T1000 (cell line): Measurements from ENCODE around the gene LINS1.
"Not testable (repeated sequence)": the region's sequence is repeated elsewhere in the genome, so short reads cannot be mapped to it uniquely, and the experiment has no call there.

Experiments used
- DNase-seq: peaks from one replicate; lab custom pipeline; 2025; ENCODE audit warnings: mixed read lengths; lab: John Stamatoyannopoulos, UW

LINS1 gene

DNA sequence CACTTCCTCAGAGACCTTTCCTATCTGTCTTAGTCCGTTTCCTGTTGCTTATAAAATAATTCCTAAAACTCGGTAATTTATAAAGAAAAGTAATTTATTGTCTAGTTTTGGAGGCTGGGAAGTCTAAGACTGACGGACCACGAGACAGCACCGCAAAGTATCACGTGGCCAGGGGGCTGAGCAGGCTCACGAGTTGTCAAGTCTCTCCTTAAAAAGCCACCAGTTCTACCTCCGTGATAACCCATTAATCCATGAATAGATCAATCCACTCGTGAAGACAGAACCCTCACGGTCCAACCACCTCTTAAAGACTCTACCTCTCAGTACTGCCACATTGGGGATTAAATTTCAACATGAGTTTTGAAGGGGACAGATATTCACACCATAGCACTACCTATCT, 821 bp downstream of the LINS1 start:
- DNase-seq = no peak

DNA sequence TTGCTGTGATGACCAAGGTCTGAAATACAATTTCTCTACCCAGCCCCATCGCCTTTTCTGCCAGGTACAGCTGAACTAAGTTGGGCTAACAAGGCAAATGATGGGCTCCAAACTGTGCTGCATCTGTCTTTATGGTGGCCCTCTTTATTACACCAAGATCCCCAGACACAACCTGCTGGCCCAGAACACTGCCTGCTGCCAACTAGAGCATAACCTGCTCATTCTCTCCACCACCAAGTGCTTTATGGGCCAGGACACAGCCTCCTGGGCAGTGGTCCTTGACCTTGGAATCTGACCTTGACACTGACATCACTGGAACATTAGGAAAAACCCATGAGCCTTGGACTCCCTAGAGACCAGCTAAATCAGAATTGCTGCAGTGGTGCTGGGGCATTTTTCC, 3.3 kb downstream of the LINS1 start:
- no peak for DNase-seq

DNA sequence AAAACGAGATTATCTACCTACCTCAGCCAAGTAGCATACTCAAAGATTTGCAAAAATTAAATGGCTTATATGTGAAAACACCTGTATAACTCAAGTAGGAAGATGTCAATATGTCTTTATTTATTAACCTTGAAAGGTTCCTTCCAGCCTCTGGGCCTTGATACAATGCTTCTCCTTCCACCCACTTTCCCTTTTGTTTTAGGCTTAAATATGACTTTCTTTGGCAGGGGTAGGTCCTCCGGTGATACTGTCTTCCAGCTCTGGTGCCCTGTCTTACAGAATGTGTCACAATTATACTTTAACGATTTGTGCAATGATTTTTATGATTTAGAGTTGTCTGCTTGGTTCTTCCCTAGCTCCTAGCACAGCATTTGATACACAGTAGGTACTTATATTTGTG, 4.1 kb downstream of the LINS1 start:
- no peak for DNase-seq

DNA sequence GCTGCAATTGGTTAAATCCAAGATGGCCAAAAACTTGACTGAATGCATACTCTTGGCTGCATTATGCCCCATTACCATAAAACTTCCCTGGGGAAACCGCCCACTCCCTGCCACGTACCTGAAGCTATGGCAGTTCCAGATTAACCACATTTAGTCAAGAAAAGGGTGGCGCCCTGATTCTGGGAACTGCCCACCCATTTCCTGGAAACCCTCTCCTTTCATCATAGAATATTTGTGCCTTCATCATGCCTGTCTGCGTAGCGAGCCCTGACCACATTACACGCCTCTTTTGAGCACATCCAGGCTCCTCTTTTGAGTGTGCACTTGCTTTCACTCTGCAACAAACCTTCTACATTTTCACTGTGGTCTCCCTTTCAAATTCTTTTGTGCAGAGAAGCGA, 5.2 kb downstream of the LINS1 start:
- DNase-seq = no peak

DNA sequence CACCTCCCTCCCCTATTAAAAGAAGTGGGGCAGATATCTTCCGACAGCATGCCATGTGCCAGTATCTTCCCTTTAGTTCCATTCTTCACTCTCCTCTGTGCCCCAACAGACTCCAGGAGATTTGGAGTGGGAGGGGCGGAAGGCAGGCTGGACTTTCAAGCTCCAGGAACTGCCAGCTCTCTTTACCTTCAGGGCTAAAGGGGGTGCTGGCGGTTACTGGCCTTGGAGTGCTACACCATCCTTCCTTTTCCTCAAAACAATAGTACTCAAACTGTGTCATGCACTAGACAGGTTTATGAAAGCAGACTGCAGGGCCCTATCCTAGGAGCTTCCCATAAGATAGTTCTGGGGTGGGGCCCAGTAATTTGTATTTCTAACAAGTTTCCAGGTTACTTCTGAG, 6.0 kb downstream of the LINS1 start:
- DNase-seq = no peak

DNA sequence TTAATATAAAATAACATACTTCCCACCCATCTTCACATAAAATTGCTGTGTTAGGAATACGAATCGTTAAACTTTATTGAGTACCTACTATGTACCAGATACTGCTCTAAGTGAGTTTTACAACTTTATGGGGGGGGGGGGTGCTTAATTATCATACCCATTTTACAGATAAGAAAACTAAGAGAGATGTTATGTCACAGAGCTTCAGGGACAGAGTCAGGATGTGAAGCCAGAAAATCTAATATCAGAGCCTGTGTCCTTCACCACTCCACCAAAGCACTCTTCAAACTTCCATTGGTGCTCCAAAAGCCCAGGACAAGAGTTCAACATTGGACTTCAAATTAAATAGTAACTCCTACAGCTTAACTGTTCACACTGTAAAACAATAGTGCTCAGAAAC, 8.6 kb downstream of the LINS1 start:
- no peak for DNase-seq

DNA sequence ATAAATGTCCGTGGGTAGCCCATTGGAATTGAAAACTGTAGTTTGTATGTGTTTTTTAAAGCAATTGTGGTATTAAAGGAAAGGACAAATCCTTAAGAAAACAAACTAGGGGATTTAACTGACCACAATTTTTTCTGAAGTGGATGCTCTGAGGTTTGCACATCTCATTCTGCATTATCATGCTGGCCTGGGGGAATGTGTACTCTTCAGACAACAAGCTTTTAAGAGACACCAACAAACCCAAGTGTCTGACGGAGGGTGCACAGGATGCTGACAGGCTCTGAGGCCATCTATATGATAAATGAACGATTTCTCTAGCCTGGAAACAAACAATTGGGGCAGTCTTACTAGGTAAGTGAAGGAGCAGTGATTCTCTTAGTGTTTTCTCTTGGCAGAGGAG, 9.1 kb downstream of the LINS1 start:
- peak; percentile 19 for DNase-seq

DNA sequence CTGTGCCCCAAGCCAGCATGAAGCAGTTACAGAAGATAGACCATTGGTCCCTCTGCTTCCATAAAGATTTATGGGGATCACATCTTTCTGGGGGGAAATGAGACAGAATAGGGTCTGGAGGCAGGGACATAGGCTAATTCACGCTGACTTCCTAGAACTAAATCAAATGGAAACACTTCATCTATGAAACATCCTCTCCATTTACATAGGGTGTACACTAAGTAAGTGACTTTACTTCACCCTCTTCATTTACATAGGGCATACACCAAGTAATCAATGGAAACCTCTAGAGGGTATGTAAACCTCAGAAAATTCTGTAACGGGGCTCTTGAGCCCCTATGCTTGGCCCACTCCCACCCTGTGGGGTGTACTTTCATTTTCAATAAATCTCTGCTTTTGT, 10.1 kb downstream of the LINS1 start:
- DNase-seq = no peak

DNA sequence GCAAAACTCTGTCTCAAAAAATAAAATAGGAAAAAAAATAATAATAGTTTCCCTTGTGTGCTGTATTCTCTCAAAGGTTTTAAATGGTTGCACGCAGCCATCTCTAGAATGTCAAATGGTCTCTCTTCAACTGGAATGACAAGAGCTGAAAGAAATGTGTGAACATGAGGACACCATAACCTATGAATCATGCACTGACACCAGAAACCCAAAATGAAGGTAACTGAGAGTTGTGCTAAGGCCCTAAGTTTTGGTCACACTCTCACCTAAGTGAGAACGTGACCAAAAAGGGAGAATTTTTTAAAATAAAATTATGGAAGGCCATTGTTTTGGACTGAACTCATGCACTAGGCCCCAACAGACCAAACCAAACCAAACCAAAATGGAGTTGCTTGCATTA, 10.8 kb downstream of the LINS1 start:
- not testable (repeated sequence) for DNase-seq

DNA sequence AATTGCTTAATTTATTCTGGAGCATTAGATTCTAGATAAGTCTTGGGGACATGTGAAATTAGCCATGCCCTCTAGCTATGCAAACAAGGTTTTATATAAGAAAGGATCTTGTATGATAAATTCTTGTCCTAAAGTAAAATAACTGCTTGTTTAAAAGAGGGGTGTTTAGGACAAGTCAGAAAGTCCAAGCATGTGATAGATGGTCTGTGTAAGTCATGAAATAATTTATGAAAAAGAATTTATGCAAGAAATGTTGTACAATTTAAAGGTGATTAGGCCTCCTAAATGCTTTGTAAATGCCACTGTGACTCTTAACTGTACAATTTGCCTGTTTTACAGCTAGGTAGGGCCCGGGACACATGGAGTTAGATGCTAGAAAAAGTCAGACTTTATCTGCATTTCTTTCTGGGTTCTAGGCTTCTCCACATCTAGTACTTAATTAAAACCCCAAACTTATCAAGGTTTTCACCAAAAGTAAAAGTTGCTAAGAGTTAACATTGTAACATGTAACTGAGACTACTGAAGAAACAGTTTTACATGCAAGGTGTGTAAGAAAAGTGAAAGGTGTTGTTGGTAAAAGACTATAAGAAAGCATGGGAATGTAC, 13.2 kb downstream of the LINS1 start:
- no peak for DNase-seq

DNA sequence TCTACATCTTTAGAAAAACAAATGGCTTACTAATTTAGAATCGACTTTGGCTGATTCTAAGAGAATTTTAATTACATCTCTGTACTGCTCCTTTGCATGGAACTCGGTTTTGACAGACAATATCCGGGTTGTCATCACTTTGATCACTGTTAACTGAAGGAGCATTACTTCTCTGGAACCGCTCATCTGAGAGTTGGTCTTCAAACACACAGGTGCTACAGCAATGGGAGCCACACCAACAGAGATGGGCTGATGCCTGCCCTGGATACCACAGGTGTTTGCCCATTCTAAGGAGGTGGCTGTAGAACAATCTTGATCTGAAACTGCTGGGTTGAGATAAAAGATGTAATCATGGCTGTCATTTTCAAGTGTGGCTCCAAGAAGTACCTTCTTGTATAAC, 21.6 kb downstream of the LINS1 start:
- DNase-seq = no peak

DNA sequence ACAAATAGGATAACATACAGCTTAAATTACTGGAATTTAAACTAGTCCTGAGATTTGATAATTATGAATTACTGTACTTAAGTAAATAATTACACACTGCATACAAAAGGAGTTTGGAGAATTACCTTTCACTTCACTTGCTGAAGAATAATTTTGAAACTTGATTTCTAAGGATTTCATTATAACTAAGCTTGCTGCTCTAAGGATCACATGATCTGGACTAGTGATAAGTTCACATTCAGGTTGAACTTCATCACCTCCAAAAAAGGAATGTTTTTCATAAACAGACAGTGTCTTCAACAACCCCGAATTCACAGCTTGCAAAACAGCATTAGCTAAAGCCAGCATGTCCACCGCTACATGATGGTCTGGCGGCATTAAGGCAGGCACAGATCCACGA, 28.5 kb downstream of the LINS1 start:
- no peak for DNase-seq

DNA sequence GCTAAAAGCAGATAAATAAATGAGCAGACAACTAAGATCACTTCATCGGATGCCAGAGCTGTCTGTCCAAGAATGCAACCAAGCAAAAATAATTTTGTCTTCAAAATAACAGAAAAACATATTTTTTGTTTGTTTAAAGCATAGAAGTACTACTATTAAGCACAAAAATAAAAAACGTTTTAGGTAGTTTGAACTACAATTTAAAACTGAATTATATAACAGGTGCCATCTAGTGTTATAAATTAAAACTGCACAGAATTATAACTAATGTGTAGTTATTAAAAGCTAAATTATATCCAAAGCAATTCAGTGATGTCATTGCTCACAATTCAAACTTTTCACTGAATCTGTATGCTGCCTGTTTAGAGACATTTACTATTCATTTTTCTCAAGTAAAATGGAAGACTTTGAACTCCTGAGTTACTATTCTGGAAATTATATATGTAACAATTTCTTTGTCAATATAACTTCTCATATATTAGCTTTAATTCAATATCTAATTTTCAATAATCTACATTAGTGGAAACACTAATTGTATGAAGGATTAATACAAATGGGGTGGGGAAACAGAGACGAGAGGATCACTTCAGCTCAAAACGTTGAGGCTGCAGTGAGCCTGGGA, 29.5 kb downstream of the LINS1 start:
- no peak for DNase-seq

DNA sequence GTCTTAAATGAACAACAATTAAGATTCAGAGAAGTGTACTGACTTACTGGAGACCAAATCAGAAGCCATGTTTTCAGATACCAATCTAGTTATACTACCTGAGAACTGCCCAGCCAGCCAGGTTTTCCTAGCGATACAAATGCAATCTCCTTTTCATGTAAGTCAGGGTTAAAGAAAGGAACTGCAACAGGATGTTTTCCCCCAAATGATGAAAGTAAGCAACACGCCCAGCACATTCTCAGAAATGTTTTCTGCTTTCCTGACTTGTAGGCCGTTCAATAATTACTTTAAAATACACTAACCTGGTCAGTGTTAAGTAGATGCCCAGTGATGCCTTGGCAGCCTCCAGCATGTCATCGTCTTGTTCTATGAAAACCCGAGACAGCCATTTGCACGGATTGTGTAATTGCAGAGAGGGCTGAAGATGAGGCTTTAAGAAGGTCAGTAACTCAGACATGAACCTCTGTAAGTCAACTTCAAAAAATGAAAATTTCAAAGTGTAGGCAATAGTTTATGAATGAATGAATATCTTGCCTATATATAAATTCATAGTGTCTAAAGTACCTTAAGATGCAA, 30.3 kb downstream of the LINS1 start:
- DNase-seq = no peak

DNA sequence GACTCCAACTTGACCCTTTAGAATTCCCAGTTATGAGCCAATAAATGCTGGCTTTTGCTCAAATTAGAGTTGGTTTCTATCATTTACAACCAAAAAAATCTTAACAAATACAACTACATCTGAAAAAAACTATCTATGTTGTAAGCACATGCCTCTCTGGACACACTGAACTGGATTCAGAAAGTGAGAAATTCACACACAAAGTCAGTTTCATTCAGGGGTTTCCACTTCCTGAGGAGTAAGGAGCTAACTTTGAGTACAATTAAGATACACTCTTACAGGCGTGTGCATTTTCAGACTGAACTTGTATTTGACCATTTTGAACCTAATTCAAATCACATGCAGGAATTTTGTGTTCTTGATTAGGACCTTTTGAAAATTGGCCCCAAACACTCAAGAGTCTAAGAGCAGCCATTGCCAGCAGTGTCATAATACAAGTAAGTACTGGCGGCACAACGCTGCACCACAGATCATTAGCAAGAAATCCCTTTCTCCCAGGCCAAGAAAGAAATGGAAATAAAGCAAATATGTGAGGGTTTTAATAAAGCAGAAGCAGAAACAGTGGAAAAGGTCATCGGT, 31.2 kb downstream of the LINS1 start:
- no peak for DNase-seq

DNA sequence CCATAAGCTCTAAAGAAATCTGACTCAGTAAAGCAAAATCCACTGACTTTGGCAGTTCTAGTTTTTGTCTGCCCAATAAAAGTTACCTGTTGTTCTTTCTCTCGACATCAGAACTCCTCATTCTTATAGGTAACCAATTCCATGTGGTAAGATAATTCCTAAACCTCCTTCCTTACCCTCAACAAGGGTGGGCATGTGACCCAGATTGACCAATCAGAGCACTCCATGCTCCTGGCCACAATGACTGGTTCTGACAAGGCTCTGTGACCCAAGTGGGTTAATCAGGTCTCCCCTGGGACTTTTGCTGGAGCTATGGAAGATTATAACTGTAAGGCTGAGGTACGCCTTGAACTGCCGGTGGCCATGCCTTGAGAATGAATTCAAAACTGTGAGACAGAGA, 31.7 kb downstream of the LINS1 start:
- no peak for DNase-seq

DNA sequence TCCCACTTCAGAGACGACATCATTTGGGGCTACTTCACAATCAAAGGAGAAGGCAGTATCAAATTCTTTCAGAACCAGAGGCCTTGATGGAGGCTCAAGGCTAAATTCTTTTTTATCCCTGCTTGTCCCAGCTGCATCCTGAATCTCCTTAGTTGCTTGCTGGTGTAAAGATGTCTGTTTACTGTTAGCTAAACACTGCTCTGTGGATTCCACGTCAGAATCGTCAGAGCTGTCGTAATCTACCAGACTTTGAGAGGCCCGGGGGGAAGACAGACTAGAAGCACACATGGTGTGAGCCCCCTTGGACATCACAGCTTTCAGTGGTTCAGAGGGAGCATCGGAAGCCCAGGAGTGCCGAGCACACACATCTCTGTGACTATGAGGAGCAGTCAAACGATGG, 32.6 kb downstream of the LINS1 start:
- DNase-seq = no peak

DNA sequence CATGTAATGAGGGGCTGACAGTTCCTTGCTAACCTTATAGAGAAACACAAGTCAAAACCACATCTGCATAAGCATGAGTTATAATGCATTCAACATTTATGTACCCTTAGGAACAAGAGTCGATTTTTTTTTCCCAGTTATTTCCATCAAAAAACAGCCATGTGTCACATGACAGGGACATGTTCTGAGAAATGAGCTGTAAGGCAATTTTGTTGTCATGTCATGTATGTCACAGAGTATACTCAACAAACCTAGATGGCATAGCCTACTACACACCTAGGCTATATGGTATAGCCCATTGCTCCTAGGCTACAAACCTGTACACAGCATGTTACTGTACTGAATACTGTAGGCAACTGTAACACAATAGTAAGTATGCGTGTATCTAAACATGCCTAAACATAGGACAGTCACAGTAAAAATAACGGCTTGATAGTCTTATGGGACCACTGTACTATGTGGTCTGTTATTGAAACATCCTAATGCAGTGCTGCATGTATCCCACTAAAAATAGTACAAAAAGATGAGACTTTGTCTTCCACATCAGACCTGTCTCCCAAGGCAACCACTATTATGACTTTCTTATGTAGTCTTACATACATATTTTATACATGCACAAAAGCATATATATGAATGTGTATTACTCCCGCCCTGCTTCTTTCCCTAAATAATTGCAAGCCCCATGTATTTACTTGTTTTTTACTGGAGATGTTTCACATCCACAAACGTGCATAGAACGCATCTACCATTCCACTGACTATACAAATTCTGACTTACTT, 34.9 kb downstream of the LINS1 start:
- no peak for DNase-seq

DNA sequence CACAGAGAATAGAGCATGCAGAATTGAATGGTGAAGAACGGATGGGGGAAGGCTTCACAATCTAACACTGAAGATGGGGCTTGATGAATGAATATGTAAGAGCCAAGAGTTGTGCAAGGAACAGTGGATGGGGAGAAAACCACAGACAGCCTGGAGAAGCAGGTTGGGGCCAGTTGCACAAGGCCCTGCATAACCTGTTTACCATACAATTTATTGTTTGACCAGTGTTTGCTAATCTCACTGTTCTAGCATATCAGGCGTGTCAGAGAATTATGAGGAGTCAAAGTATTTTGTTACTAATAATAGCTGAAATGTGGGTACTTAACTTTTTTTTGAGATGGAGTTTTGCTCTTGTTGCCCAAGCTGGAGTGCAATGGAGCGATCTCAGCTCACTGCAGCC, 36.4 kb downstream of the LINS1 start:
- no peak for DNase-seq

DNA sequence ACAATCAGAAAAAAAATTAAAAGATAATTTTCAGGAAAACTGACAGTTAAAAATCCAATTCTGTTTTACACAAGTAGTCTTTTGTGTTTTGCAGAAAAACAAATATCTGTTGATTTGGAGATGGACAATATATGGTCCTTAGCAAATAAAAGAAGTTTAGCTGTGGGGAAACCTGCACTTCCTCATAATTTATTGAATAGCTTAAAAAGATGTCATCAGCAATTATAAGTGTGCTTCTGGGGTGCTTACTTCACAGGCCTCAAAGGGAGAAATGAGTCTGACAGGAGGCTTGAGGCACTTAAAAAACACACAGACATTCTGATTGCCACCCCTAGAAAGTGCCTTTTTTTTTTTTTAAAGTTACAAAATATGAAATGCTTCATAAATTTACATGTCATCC, 41.7 kb downstream of the LINS1 start:
- no peak for DNase-seq

DNA sequence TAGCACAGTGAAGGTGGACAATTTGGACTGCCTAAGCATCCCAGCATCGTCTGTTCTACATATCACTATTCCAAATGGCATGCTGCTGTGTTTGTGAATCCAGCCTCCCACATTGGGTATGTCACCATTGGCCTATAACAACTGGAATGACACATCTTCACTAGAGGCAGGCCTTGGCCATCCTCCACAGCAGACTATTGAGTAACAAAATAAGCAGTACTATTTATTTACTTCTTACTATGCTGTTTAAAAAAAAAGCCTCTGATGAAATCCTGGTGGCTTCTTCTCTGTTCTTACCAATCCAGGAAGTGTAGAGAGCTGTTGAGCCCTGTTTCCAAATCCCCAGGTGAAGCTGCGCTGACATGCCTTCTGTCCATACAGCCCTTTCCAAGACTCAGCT, 42.7 kb downstream of the LINS1 start:
- DNase-seq = no peak

DNA sequence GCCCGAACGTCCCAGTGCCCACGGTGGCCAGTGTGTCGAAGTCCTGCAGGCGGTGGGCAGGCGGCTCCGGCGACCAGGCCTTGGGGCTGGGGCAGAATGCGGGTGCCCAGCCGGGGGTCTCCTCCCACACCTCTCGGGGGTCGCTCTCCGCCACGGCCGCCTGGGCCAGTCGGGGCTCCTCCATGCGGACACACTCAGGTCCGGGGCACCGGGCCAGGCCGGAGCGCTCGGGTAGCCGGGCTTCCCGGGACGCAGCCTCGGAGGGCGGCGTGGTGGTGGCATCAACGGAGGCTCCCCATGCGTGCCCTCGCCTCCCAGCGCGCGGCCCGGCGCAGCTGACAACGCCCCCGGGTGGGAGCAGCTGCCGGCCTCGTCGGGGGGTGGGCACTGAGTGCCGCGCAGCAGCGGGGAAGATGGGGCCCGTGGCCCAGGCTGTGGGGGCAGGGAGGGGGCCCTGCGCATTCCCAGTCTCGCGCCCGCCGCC, 43.2 kb downstream of the LINS1 start:
- DNase-seq = no peak

DNA sequence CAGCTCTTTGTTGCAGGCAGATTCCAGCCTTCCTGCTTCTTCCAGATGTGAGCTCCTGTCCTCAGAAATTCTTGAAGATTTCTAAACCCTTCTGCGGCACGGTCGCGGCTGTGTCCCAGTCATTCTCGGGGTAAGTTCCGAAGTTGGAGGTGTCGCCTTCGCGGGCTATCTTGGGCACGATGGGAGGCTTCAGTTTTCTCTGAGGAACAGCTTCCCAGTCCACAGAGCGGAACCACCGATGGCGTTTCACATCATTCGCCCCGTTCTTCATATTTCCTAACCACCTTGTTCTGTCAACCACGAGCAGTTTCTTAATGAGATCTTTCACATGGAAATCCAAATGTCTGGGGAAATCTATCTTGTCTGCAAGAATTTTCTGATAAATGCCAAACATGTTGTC, 48.5 kb downstream of the LINS1 start:
- DNase-seq = no peak
